Ascending aorta (tissue), 2 donors: ENCODE data around the gene ADARB1. TPM values are rescaled to one million over a fixed set of nuclear protein-coding genes. Genes with fewer than 3 reads are reported as not detected.
"Not testable (repeated sequence)": the region's sequence is repeated elsewhere in the genome, so short reads cannot be mapped to it uniquely, and the experiment has no call there.

Experiments
- DNase-seq, 2 donors: peaks; one replicate each; pipeline ENCODE4 v3.0.0-alpha.2; 2019; ENCODE audit warnings: low spot score in 2 of 2
- H3K27ac ChIP-seq, 2 donors: fragments of 200-600 bp; sonication (generic); one replicate each; pipeline ENCODE4 v1.5.1; 2016 to 2017; ENCODE audit warnings: mild to moderate bottlenecking in 1 of 2
- H3K27me3 ChIP-seq: fragments of 200-600 bp; sonication (generic); one replicate; pipeline ENCODE4 v1.5.1; 2017
- H3K36me3 ChIP-seq, 2 donors: fragments of 200-600 bp; sonication (generic); one replicate each; pipeline ENCODE4 v1.5.1; 2016
- H3K4me1 ChIP-seq, 2 donors: fragments of 200-600 bp; sonication (generic); one replicate each; pipeline ENCODE4 v1.5.1; 2016 to 2017; ENCODE audit warnings: mild to moderate bottlenecking in 1 of 2
- H3K4me3 ChIP-seq, 2 donors: fragments of 200-600 bp; sonication (generic); one replicate each; pipeline ENCODE4 v1.5.1; 2016 to 2017; ENCODE audit warnings: mild to moderate bottlenecking in 1 of 2
- H3K9me3 ChIP-seq, 2 donors: fragments of 200-600 bp; sonication (generic); one replicate each; pipeline ENCODE4 v1.5.1; 2016
- intact Hi-C: fragments of 100-400 bp; cut with DNase I; formaldehyde crosslinking; loops from one replicate; pipeline ENCODE4 v1.15.1; 2023
- total RNA-seq: library from RNA; depleted of rRNA; stranded (reverse); fragments of >200 nt; gene quantifications from one replicate; pipeline ENCODE4 v1.1.0, GENCODE V29; 2016
- TF ChIP-seq, protein P1 (sequence below), 3 experiments: fragments of 200-600 bp in 2 of 3; fragments of 450-650 bp in 1 of 3; sonication (generic) in 2 of 3; IDR thresholded peaks; one replicate each; pipeline ENCODE4 v1.5.1; 2016 to 2019; ENCODE audit warnings: antibody characterized with exemption in 3 of 3, mild to moderate bottlenecking in 1 of 3, moderate library complexity in 1 of 3

Gene ADARB1
- total RNA-seq, 1 donor from 2014 or later, result 82.9 TPM

DNA sequence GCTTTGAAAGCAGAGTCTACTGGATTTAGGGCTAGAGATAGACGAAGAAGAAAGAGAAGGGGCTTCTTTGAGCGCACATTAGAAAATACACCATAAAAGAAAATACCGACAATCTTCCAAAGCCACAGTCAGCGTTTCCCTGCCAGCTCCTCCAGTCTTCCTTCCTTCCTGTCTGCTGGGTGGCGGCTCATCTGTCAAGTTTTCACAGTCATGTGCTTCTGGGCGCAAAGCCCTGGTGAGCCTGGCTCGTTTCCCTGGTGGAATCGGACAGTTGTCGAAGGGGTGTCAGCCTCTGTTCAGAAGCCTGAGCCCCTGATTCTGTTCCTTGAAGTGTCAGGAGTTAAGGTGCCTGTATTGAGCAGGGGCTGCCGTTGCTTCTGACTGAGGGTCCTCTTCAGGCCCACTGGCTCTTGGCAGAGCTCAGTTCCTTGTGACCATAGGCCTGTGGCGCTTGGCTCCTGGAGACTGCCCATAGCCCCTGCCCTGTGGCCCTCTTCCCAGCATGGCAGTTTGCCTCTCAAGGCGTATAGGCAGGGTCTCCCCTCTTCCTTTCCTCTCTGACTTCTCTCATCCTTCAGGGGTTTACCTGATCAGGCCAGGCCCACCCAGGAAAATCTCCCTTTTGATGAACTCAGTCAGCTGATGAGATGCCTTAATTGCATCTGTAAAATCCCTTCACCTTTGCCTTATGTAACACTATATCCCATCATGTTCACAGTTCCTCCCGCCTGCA lies 58.6 kb downstream of the ADARB1 start:
- Histone ChIP-seq H3K27ac (peak overlapping the region; percentile 90 to 94), H3K4me1 (peaks cover 28 to 57% of the 10 kb centered on the region in 2 donors)

DNA sequence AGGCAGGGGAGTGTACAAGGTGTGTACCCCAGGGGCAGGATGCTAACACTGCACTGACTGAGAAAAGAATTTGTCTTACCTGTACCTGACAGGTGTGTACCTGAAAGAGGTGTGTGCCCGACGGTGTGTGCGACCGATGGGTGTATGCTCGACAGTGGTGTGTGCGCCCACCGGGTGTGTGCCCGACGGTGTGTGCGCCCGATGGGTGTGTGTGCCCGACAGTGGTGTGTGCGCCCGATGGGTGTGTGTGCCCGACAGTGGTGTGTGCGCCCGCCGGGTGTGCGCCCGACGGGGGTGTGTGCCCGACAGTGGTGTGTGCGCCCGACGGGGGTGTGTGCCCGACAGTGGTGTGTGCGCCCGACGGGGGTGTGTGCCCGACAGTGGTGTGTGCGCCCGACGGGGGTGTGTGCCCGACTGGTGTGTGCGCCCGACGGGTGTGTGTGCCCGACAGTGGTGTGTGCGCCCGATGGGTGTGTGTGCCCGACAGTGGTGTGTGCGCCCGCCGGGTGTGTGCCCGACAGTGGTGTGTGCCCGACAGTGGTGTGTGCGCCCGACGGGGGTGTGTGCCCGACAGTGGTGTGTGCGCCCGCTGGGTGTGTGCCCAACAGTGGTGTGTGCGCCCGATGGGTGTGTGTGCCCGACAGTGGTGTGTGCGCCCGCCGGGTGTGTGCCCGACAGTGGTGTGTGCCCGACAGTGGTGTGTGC lies 59.3 kb downstream of the ADARB1 start:
- not testable (repeated sequence) for DNase-seq, H3K4me3 ChIP-seq, H3K27me3 ChIP-seq, H3K9me3 ChIP-seq
- Histone ChIP-seq H3K36me3 (peaks cover 9 to 12% of the 10 kb centered on the region in 2 donors), H3K4me1 (peaks cover 22 to 50% of the 10 kb centered on the region in 2 donors), H3K27ac (peak overlapping the region; percentile 90 to 94)
- intact Hi-C loops, result loop anchor here (10.0 kb wide), 1 partner anchor 319 kb away; the partner anchor contains the start of gene SUMO3

More for the DNA sequence above, 58.6 kb downstream of the ADARB1 start:
- TF ChIP-seq, protein P1, sequence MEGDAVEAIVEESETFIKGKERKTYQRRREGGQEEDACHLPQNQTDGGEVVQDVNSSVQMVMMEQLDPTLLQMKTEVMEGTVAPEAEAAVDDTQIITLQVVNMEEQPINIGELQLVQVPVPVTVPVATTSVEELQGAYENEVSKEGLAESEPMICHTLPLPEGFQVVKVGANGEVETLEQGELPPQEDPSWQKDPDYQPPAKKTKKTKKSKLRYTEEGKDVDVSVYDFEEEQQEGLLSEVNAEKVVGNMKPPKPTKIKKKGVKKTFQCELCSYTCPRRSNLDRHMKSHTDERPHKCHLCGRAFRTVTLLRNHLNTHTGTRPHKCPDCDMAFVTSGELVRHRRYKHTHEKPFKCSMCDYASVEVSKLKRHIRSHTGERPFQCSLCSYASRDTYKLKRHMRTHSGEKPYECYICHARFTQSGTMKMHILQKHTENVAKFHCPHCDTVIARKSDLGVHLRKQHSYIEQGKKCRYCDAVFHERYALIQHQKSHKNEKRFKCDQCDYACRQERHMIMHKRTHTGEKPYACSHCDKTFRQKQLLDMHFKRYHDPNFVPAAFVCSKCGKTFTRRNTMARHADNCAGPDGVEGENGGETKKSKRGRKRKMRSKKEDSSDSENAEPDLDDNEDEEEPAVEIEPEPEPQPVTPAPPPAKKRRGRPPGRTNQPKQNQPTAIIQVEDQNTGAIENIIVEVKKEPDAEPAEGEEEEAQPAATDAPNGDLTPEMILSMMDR (IDR thresholded peaks at IDR 0.05), result no peak
- no peaks in the 10 kb centered on the region for H3K9me3 ChIP-seq
- intact Hi-C loops, result loop anchor here (10.0 kb wide), 1 partner anchor 318 kb away; the partner anchor contains the start of gene SUMO3
- H3K27me3 ChIP-seq, result no peaks in the 10 kb centered on the region
- H3K4me3 ChIP-seq, result no peak overlapping the region
- peaks cover 9 to 12% of the 10 kb centered on the region in 2 donors for H3K36me3 ChIP-seq
- DNase-seq, result no peak

DNA sequence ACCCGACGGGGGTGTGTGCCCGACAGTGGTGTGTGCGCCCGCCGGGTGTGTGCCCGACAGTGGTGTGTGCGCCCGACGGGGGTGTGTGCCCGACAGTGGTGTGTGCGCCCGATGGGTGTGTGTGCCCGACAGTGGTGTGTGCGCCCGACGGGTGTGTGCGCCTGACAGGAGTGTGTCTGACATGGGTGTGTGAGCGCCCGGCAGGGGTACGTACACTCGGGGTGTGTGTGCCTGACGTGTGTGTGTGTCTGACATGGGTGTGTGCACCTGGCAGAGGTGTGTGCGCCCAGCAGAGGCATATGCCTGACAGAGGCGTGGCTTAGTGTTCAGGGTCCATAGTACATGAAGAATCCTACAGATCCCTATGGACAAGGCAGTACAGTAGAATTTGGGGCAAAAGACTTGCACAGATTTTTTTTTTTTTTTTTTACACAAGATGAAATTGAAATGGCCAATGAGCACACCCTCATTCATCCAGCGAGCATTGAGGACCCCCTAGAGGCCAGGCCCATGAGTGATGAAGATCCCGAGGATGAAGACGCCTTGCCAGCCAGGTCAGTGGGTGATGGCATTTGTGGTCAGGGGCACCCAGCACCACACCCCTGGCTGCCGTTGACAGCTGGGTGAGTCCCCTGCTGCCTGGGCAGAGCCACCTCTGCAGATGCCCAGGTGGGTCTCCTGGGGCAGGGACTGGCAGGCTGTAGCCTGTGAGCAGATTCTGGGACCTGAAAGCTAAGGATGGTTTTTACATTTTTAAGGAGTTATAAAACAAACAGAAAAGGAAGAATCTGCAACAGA lies 60.1 kb downstream of the ADARB1 start:
- Histone ChIP-seq H3K36me3 (peaks cover 9 to 12% of the 10 kb centered on the region in 2 donors), H3K4me3 (no peak overlapping the region), H3K27ac (peak overlapping the region in 1 of 2 donors; percentile 8), H3K27me3 (no peaks in the 10 kb centered on the region), H3K9me3 (no peaks in the 10 kb centered on the region), H3K4me1 (peaks cover 15 to 44% of the 10 kb centered on the region in 2 donors)
- TF ChIP-seq, protein P1 (IDR thresholded peaks at IDR 0.05), result no peak
- no peak for DNase-seq
- intact Hi-C loops, result loop anchor here (10.0 kb wide), 1 partner anchor 320 kb away; the partner anchor contains the start of gene SUMO3

DNA sequence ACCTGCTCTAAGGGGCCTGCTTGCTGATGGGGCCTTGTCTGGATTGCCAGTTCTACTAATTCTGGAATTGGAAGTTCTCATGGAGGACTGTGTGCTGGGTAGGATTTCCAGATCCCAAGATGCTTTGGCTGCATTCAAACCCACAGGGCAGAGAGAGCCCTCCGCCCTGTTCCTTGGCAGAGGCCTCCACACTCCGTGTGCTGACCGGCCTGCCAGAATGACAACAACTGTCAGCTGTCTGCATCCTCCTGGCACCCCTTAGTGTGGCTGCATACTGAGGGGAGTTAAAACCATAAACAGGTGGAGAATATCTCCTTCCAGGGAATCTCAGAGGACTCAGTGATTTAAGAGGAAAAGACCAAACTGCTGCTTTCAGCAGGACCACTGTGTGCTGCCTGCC lies 60.7 kb downstream of the ADARB1 start:
- Histone ChIP-seq H3K4me1 (peaks cover 10 to 38% of the 10 kb centered on the region in 2 donors), H3K4me3 (no peak overlapping the region), H3K9me3 (no peaks in the 10 kb centered on the region), H3K36me3 (peaks cover 9 to 12% of the 10 kb centered on the region in 2 donors), H3K27ac (peak overlapping the region in 1 of 2 donors; percentile 8), H3K27me3 (no peaks in the 10 kb centered on the region)
- DNase-seq, result no peak
- intact Hi-C loops, result loop anchor here (10.0 kb wide), 1 partner anchor 320 kb away; the partner anchor contains the start of gene SUMO3
- TF ChIP-seq, protein P1 (IDR thresholded peaks at IDR 0.05), result no peak

DNA sequence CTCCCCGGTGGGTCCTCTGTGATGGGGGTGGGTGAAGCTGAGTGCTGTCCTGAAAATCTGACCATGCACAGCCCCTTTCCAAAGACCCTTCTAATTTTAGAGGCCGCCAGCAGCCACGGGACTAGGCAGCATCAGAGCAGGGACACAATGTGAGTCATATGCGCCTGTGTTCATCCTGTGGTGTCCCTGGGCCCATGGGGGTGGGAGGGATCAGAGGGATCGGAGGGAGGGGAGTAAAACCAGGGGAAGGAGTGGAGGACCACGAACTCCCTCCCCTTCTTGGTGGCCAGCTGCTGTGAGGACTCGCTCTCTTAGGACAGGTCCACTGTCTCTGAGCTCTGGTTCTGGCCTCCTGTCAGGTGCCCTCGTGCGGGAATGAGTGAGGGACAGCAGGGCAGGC lies 61.5 kb downstream of the ADARB1 start:
- Histone ChIP-seq H3K4me3 (no peak overlapping the region), H3K9me3 (no peaks in the 10 kb centered on the region), H3K27me3 (no peaks in the 10 kb centered on the region), H3K4me1 (peaks cover 8 to 36% of the 10 kb centered on the region in 2 donors), H3K27ac (peak overlapping the region; percentile 6 to 11), H3K36me3 (peaks cover 9 to 12% of the 10 kb centered on the region in 2 donors)
- intact Hi-C loops, result loop anchor here (10.0 kb wide), 1 partner anchor 321 kb away; the partner anchor contains the start of gene SUMO3
- DNase-seq, result no peak
- TF ChIP-seq, protein P1 (IDR thresholded peaks at IDR 0.05), result no peak
